ENCODE results near the gene VEZT.
"Not testable (repeated sequence)": the region's sequence is repeated elsewhere in the genome, so short reads cannot be mapped to it uniquely, and the experiment has no call there.

The VEZT gene

GRCh38 chr12:95259368-95259767 lies 41.8 kb downstream of the VEZT start:
- no peak for DNase-seq

- no peak for DNase-seq
Measured at GRCh38 chr12:95261109-95261508, 43.5 kb downstream of the VEZT start.

GRCh38 chr12:95262808-95263207 lies 45.2 kb downstream of the VEZT start:
- DNase-seq, result no peak

DNA sequence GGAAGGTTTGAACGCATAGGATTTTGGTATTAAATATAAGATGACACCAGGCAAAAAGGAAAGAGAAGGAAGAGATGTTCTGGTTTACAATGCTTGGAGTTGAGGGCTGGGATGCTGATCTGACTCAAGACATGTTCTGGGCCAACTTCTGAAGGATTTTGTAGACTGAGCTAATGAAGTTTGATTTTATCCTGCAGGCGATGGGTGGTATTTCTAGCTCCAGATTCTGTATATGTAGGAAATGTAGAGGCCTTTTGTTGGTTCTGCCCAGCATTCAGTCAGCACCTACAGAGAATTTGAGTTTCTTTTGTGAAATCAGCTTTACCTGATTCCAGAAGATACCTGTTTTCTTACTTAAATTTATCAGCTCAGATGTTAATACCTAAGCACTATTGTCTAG lies 48.2 kb downstream of the VEZT start:
- no peak for DNase-seq

DNA sequence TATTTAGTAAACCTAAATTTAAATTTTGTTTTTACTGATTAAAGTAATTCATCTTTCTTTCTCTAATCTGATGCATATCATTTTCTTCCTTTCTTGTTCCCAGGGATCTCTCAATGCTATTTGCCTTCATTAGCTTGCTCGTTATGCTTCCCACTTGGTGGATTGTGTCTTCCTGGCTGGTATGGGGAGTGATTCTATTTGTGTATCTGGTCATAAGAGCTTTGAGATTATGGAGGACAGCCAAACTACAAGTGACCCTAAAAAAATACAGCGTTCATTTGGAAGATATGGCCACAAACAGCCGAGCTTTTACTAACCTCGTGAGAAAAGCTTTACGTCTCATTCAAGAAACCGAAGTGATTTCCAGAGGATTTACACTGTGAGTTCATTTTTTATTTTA lies 48.6 kb downstream of the VEZT start:
- DNase-seq, result no peak

DNA sequence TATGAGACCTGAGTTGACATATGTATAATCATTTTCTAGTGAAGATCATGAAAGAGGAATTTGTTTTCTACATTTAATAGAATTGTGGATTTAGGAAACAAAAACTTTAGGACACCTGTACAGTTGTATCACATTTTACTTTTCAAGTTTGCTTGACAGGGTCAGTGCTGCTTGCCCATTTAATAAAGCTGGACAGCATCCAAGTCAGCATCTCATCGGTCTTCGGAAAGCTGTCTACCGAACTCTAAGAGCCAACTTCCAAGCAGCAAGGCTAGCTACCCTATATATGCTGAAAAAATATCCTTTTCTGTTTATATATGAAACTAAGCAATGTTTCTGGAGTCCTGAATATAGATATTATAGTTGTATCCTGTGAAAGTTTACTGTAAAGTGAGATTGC lies 52.3 kb downstream of the VEZT start:
- no peak for DNase-seq

GRCh38 chr12:95271465-95271864 lies 53.9 kb downstream of the VEZT start:
- no peak for DNase-seq

- no peak for DNase-seq
Measured at GRCh38 chr12:95277139-95277538, 59.5 kb downstream of the VEZT start.

- DNase-seq, result no peak
Measured at GRCh38 chr12:95279856-95280255, 62.2 kb downstream of the VEZT start.

- DNase-seq, result no peak
Measured at GRCh38 chr12:95282266-95282665, 64.7 kb downstream of the VEZT start.

DNA sequence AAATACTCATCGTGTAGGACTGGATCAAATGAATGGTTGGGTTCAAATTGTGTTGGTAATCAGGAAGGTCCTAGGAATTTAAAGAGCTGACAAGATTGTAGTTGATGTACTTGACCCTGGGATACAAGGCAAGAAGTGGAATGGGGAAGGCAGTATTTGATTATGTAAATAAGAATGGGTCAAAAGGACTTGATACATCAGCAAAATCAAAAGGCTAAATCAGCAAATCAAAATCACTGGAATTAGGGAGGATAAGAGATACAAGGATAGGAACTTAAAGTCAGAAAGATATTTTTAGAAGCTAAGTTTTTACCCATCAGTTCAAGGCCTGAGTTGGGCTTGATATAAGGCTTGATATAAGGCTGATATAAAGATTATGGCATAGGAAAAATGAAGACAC lies 65.8 kb downstream of the VEZT start:
- no peak for DNase-seq

GRCh38 chr12:95286713-95287112 lies 69.1 kb downstream of the VEZT start:
- DNase-seq, result no peak

GRCh38 chr12:95291501-95291900 lies 73.9 kb downstream of the VEZT start:
- no peak for DNase-seq

DNA sequence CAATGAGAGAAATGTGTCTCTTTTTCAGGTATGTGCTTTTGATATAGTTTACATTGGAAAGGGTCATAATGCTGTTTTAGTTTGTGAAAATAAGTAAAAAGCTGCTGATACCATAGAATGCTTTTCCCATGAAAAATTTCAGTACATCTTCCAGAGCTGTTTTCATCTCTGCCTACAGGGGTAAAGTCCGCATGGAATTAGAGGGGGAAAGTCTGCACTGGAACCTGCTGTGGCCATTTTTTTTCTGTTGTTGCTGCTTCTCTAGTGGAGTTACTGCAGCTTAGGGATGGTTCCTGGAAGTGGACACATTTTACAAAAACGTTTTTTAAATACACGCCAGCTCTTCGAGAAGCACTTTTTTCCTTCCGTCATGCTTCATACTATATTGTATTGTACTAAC lies 81.3 kb downstream of the VEZT start:
- no peak for DNase-seq

DNA sequence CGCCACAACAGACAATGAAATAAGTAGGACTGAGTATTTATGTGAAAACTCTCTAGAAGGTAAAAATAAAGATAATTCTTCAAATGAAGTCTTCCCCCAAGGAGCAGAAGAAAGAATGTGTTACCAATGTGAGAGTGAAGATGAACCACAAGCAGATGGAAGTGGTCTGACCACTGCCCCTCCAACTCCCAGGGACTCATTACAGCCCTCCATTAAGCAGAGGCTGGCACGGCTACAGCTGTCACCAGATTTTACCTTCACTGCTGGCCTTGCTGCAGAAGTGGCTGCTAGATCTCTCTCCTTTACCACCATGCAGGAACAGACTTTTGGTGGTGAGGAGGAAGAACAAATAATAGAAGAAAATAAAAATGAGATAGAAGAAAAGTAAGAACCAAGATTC lies 82.7 kb downstream of the VEZT start:
- no peak for DNase-seq

DNA sequence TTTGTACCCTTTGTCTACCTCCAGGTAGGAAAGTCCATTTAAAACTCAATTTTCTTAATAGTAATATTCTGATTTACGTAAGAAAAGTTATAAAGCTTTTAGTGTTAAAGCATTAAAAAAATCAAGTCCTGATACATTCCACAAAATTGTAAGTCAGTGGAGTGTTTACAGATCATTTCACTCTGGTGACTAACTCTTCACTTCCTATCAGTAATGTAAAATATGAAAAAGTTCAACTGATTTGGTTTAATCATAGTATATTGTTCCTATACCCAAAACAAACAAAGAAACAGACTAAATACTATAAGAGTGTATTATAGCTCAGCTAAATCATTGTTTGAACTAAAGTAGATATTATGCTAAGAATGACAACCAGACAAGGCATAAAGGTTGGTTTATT lies 85.9 kb downstream of the VEZT start:
- DNase-seq, result no peak

DNA sequence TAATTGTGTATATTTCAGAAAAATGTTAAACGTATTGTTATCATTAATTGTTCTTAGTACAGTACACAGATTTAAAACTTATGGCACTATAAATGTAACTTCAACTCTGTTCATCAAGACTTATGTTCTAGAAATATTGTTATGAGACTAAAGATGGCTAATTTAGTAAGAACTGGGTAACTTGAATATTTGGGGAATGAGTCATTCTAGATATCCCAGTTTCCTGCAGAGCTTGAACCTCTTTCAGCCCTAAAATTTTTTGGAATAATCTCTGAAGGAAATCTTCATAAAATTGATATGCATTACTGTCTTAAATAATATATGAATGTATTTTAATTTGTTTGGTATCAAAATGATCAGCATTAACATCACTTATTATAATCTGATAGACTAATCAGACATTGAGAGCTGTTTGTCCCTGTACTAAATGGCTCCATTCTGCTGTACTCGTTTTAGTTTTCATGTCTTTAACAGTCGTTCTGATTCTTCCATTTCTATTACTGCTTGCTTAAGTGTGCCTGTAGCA lies 87.1 kb downstream of the VEZT start:
- DNase-seq, result no peak

- DNase-seq, result no peak
Measured at GRCh38 chr12:95312656-95313055, 95.0 kb downstream of the VEZT start.

GRCh38 chr12:95314756-95315155 lies 97.1 kb downstream of the VEZT start:
- DNase-seq, result not testable (repeated sequence)

- no peak for DNase-seq
Measured at GRCh38 chr12:95316798-95317197, 99.2 kb downstream of the VEZT start.

- no peak for DNase-seq
Measured at GRCh38 chr12:95318071-95318545, 100.5 kb downstream of the VEZT start.

DNA sequence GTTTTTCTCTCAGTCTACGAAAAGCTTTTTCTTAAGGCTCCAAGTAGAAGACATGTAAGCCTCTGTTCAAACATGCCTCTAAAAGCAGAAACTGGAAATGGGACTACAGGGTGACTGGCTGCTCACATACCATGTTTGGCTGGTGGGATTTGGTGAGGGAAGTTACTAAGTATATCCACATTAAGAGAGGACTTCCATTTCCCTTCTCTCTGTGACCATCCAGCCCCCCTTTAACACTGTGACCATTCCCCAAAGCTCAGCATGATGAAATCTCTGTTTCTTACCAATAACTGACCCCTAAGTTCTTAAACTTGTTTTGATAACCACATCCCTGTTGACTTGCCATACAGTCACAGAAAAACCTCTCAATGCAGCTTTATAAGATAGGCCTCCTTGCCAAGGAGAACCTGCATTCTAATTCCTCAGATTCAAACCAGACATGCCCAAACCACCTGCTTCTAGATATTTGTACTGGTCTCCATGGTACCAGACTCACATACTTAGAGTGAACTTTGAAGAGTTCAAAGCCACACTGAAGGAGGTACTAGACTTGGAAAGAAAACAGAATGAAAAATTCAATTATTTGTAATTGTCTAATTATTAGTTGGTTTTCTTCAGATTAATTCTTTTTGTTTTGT lies 102.2 kb downstream of the VEZT start:
- DNase-seq, result no peak

DNA sequence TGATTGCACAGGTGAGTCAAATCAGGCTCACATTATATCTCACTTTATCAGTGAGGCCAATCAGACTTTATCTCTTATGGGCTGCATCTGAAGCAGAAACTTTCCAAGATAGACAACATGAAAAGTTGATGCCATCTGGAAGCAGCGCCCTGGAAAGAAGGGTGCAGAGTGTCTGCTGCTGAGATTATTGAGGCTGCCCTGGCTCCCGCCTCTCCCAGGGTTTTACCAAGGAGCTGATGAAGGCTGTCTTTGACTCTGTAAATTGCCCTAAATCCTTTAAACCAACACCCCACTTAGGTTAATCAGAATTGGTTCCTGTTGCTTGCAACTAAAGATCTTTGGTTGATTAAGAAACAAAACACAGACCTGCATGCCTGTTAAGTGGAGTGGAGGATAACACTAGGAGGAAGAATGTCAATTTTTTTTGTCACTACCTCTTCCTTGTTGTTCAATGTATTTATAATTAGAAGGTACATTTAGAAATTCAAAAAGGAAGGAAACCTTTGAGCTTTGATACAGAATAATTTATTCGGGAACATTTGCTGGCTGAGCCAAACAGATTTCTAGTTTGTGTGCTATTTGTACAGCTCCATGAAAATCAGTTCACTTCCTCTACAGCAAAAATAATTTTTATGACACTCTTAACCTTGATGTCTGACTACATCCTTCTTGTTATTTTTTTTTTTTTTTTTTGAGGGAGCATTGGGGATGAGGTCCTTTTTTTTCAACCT lies 104.1 kb downstream of the VEZT start:
- no peak for DNase-seq

GRCh38 chr12:95322326-95322725 lies 104.7 kb downstream of the VEZT start:
- DNase-seq, result no peak
